Measurements from ENCODE around the gene PLK5.
"Not testable (repeated sequence)": the region's sequence is repeated elsewhere in the genome, so short reads cannot be mapped to it uniquely, and the experiment has no call there.

DNA sequence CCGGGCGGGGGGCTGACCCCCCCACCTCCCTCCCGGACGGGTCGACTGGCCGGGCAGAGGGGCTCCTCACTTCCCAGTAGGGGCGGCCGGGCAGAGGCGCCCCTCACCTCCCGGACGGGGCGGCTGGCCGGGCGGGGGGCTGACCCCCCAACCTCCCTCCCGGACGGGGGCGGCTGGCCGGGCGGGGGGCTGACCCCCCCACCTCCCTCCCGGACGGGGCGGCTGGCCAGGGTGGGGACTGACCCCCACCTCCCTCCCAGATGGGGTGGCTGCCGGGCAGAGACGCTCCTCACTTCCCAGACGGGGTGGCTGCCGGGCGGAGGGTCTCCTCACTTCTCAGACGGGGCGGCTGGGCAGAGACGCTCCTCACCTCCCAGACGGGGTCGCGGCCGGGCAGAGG lies 24.6 kb upstream of the PLK5 start:
- not testable (repeated sequence) for TF ChIP-seq POLR2A (IDR thresholded peaks at IDR 0.05; ENCODE audit: low read length); GATA1 (IDR thresholded peaks at IDR 0.05; ENCODE audit: low read depth, low read length)
